LoVo (cell line): ENCODE data around the gene TTLL5.
A peak's percentile ranks its signal among the peaks of the same experiment; 100 is the strongest.
"Not testable (repeated sequence)": the region's sequence is repeated elsewhere in the genome, so short reads cannot be mapped to it uniquely, and the experiment has no call there.

Source experiments
- DNase-seq: peaks from one replicate; pipeline ENCODE4 v3.0.0-alpha.2; 2016; ENCODE audit warnings: low spot score

TTLL5 gene

GRCh38 chr14:75650253-75651058 is 10.6 kb upstream of the TTLL5 start:
- no peak for DNase-seq

DNA sequence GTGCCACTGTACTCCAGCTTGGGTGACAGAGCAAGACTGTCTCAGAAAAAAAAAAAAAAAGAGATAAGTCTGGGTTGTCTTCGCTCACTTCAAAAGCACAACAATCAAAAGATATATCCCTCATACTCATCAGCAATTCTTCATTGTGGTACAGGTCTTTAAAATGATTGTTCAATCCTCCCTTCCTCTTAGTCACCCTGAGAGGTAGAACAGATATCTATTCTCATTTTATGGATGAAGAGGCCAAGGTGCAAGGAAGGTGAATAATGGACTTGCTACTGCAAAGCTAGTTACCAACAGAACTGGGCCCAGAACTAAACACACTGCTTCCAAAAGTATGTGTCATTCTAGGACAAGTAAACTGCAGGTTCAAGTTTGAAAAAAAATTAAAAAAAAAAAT is 7.5 kb upstream of the TTLL5 start:
- no peak for DNase-seq

GRCh38 chr14:75654127-75654732 is 6.8 kb upstream of the TTLL5 start:
- DNase-seq, result peak; percentile 70

GRCh38 chr14:75655235-75655634 is 5.8 kb upstream of the TTLL5 start:
- no peak for DNase-seq

GRCh38 chr14:75657331-75657730 is 3.7 kb upstream of the TTLL5 start:
- DNase-seq, result no peak

DNA sequence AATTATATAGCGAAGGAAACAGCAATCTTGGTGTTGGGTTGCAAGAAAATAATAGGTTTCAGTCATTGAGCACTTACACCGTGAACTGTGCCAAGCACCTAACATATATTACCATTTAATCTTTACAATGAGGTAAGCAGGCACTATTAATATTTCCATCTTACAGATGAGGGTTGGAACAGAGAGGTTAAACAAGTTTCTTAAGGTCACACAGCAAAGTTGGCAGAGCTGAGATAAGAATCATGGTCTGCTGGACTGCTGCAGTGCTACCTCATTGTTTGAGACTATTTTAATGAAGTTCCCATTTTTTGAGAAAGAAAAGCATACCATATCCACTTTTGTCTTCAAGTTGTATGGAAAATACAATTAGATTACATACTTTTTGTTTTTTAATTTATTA is 2.1 kb upstream of the TTLL5 start:
- no peak for DNase-seq

DNA sequence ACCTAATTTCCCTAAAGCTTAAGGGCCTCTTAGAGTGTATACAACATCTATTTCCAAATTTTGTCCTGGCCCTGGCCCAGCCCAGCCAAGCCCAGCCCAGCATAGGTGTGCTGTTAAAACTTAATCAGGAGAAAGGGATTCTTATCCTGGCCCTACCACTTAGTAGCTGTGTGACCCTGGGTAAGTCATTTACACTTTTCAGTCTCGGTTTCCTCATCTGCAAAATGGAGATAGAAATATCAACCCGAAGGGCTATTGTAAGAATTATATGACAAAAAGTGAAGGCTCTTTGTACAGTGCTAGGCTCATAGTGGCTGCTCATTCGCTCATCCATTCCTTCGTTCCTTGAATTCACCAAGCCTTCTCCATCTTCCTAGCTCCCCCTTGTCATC is 812 bp upstream of the TTLL5 start:
- no peak for DNase-seq

- DNase-seq, result no peak
Measured at GRCh38 chr14:75661499-75661814, 411 bp downstream of the TTLL5 start.

DNA sequence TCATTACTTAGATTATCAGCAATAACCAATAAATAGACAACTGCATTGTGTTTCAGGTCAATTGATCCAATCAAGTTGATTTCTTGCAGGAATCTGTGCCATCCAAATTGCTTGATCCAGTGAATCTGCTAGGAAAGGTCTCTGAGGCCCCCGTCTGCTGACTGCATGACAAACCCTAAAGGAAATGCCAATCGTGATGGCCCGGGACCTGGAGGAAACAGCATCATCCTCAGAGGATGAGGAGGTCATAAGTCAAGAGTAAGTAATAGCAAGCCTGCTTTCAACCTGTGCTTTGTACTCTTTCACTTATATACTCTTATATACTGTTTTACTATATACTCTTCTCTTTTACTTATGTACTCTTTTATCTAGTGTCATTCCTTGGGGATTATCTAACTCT is 1.9 kb downstream of the TTLL5 start:
- no peak for DNase-seq

DNA sequence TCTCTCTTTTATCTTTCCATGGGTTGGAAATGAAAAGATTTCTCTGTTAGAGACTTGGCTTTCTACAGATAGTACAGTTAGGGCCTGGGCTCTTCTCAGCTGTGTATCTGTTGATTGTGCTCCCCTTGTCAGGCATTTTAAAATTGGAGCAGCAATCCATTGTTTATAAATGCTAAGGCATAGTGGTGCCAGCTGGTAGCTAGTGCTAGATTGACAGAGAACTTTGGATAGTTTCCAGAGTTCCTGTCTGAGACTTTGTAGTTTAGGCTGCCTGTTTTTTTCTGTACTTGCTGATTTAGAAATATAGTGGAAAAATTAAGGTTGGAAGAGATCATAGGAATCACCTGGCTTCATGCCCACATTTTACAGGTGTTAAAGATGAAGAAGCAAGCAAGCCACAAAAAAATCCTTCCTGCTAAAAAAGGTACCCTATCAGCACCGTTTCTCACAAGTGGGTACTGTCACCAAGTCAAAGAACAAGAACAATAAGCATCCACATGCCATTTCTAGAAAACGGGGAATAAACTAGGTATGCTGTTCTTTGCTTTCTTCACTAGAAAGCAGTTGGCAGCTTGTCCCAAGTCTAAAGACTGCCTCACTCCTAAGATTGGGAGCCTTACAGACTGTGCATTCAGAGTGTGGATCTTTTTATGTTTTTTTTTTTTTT is 6.2 kb downstream of the TTLL5 start:
- DNase-seq, result no peak

DNA sequence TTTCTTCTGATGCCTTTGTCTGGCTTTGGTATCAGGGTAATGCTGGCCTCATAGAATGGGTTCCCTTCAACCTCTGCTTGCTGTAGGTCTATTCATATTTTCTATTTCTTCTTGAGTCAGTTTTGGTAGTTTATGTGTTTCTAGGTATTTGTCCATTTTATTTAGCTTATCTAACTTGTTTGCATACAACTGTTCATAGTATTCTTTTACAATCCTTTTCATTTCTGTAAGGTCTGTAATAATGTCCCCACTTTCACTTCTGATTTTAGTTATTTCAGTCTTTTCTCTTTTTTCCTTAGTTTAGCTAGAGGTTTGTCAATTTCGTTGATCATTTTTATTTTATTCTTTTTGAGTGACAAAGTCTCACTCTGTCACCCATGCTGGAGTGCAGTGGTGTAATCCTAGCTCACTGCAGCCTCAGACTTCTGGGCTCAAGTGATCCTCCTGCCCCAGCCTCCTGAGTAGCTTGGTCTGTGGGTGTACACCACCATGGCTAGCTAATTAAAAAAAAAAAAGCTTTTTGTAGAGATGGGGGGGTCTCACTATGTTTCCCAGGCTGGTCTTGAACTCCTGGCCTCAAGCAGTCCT is 11.7 kb downstream of the TTLL5 start:
- no peak for DNase-seq

DNA sequence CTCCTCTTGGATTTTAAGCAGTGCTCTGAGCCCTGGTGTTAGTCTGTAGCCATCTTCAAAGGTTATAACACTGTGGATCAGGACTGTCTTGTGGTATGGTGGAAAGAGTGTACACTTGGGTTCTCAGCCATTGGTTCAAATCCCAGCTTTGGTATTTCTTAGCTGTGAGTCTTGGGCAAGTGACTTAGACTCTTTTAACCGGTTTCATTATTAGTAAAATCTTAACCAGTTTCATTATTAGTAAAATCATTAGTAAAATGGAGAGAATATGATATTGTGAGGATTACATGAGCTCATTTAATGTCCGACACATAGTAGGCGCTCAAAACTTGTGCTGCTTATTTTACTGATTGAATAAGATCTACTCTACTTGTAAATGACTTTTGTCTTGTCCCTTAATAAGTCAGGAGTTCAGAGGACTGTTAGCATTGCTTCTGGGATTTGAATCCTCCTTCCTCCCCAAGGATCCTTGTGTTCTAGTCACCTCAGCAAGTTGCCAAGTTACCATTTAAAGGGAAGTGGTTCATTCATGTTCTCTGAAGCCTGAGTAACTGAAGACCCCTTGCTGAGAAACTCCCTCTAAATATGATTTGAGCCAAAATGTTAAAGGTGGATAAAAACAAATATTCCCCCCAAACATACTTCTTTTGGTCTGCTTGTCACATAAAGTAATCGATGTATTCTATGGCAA is 12.4 kb downstream of the TTLL5 start:
- DNase-seq, result no peak

- DNase-seq, result no peak
Measured at GRCh38 chr14:75675265-75675960, 14.4 kb downstream of the TTLL5 start.

DNA sequence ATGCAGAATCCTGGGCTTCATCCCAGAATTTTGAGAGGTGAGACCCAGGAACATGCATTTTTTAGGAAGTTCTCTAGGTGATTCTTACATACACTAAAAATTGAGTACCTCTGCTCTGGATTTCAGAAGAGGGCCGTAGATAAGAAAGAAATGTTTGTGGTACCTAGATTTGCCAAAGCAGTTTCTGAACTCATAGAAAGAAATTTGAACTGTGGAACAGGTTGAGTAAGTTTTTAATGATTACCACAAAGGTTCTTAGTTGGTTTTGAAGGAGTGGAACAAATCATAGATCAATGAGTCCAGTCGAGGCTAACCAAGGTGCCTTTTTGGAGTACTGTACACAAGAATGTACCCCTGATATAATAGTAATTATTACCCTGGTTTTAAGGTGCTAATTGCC is 24.9 kb downstream of the TTLL5 start:
- no peak for DNase-seq

GRCh38 chr14:75689012-75689411 is 28.0 kb downstream of the TTLL5 start:
- DNase-seq, result no peak

DNA sequence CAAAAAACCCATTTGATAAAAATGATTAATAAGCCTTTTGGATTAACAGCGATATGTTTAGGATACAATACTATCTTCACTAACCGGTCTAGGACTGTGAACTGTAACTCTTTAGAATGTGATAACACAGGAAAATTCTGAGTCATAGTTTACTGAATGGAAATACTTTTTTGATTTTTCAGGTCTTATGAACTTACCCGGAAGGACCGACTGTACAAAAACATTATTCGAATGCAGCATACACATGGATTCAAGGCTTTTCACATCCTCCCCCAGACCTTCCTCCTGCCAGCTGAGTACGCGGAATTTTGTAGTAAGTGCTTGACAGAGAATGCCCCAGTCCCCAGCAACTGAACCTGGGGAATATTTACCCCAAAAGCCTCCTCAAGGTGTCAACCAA is 29.0 kb downstream of the TTLL5 start:
- DNase-seq, result no peak

DNA sequence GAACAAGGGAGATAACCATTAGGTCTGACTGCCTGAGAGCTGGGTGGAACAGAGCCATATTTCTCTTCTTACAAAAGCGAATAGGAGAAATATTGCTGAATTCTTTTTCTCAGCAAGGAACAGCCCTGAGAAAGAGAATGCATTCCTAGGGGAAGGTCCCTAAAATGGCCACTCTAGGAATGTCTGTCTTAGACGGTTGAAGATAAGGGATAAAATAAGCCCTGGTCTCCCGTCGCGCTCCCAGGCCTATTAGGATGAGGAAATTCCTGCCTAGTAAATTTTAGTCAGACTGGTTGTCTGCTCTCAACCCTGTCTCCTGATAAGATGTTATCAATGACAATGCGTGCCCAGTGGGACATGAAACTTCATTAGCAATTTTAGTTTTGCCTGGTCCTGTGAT is 34.0 kb downstream of the TTLL5 start:
- not testable (repeated sequence) for DNase-seq

DNA sequence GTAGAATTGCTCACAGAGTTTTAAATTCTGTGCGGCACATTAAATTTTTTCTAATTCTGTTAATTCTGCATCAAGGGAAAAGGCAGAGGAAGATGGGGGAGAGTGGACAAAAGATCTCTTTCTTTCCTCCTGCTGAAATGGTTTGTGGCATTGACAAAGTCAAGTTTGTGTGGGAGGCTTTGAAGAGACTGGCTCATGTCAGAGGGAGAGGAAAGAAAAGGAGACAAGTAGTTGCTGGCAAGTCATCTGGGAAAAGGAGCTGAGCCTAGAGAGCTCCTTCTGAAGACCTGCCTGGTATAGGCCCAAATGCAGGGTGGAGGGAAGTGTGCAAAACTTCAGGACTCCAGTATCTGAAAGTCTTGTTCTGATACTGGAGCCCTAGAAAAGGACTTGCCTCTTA is 36.3 kb downstream of the TTLL5 start:
- DNase-seq, result no peak

- DNase-seq, result no peak
Measured at GRCh38 chr14:75697918-75698317, 36.9 kb downstream of the TTLL5 start.

- no peak for DNase-seq
Measured at GRCh38 chr14:75699331-75699730, 38.3 kb downstream of the TTLL5 start.

DNA sequence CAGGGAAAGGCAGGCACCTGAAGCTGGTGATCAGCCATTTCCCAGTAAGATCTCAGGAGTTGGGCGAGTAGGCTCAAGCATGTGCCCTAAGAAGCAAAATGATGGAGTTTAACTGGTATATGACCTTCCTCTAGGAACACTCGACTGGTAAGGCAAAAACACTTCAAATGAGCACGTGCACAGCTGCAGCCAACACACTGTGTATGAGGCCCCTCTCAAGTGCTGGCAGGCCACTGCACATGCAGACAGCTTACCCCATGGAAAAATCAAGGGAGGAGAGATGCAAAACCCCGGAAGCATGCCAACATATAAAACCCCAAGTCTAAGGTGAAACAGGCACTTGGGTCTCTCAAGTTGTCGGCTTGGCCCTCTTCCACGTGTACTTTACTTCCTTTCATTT is 39.2 kb downstream of the TTLL5 start:
- no peak for DNase-seq

GRCh38 chr14:75702122-75702521 is 41.1 kb downstream of the TTLL5 start:
- no peak for DNase-seq
